Peyer's patch (tissue), 4 donors: ENCODE results near the gene CGA.

ENCODE experiments used
- POLR2A ChIP-seq, 2 donors: fragments of 450-650 bp; IDR thresholded peaks; one replicate each; pipeline ENCODE4 v1.5.1; 2017; ENCODE audit warnings: antibody characterized with exemption in 2 of 2, mild to moderate bottlenecking in 2 of 2, moderate library complexity in 2 of 2
- TF ChIP-seq, protein P1 (sequence below), 6 experiments: fragments of 450-650 bp in 4 of 6; fragments of 200-600 bp in 2 of 6; sonication (generic) in 1 of 6; IDR thresholded peaks; one replicate each; pipeline ENCODE4 v1.5.1; 2017 to 2019; ENCODE audit warnings: antibody characterized with exemption in 6 of 6, mild to moderate bottlenecking in 3 of 6, moderate library complexity in 1 of 6

DNA sequence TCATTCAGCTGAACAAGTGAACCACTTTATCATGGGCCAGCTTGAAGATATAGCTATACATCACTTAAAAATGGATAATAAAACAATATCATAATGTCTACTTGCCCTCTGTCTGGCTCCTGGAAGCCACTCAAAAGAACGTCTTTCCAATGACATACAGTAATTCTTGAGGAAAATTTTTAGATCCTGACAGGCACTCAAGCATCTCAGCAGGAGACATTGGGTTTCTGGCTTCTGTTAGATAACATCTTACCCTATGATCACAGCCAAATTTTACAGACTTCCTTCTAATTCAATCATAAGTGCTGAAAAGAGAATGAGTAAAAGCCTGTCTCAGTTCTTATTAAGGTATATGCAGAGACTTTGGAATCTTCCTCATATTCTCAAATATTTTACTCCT lies 330 bp downstream of the CGA start:
- TF ChIP-seq, protein P1, sequence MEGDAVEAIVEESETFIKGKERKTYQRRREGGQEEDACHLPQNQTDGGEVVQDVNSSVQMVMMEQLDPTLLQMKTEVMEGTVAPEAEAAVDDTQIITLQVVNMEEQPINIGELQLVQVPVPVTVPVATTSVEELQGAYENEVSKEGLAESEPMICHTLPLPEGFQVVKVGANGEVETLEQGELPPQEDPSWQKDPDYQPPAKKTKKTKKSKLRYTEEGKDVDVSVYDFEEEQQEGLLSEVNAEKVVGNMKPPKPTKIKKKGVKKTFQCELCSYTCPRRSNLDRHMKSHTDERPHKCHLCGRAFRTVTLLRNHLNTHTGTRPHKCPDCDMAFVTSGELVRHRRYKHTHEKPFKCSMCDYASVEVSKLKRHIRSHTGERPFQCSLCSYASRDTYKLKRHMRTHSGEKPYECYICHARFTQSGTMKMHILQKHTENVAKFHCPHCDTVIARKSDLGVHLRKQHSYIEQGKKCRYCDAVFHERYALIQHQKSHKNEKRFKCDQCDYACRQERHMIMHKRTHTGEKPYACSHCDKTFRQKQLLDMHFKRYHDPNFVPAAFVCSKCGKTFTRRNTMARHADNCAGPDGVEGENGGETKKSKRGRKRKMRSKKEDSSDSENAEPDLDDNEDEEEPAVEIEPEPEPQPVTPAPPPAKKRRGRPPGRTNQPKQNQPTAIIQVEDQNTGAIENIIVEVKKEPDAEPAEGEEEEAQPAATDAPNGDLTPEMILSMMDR (IDR thresholded peaks at IDR 0.05), result no peak
- TF ChIP-seq POLR2A (IDR thresholded peaks at IDR 0.05), result no peak
